ENCODE results near the gene RUFY4.

GRCh38 chr2:218022851-218023530, 46.1 kb upstream of the RUFY4 start:
- TF ChIP-seq CTCF (IDR thresholded peaks at IDR 0.05 in 4 of 5, conservative IDR thresholded peaks at IDR 0.05 in 1 of 5) (no peak), POLR2A (IDR thresholded peaks at IDR 0.05) (no peak)
